ENCODE data around the gene HOXD10. TPM values are rescaled to one million over a fixed set of nuclear protein-coding genes. Genes with fewer than 3 reads are reported as not detected.

Gene HOXD10
- total and polyA plus RNA-seq, 2 of the 13 experiments (the other 11 are each of a cell fraction or from before 2014, with no cell fraction given), result not detected

GRCh38 chr2:176124947-176125771 lies 8.6 kb downstream of the HOXD10 start:
- WGBS (ENCODE audit: low lambda C conversion rate), result 0% methylated on average over 9 of the region's 9 CpGs
- intact Hi-C loops (cut with micrococcal nuclease; ENCODE audit: unreplicated experiment), result no loop called here
- Histone ChIP-seq H4K20me1 (ENCODE audit: insufficient read depth, low read length) (no peaks in the 10 kb centered on the region; the same call in 1 of the 2 replicates), H3K36me3 (replicated peaks in 1 of 2; ENCODE audit: control insufficient read depth in 1 of 2, insufficient read depth in 2 of 2, low read length in 2 of 2) (no peaks in the 10 kb centered on the region), H3K27ac (ENCODE audit: extremely low read length, insufficient read depth, low read length) (no peak overlapping the region), H3K4me2 (ENCODE audit: low read depth, low read length) (no peak overlapping the region), H3K9me3 (ENCODE audit: low read length) (no peaks in the 10 kb centered on the region), H3K9ac (ENCODE audit: insufficient read depth, low read depth, low read length) (no peak overlapping the region), H3K79me2 (ENCODE audit: insufficient read depth, low read length) (no peaks in the 10 kb centered on the region), H2AFZ (ENCODE audit: low read length) (no peak overlapping the region), H3K4me1 (ENCODE audit: insufficient read depth, low read length) (no peaks in the 10 kb centered on the region), H3K4me3 (replicated peaks in 1 of 3; ENCODE audit: insufficient read depth in 1 of 3, low read depth in 2 of 3, low read length in 3 of 3) (no peak overlapping the region), H3K27me3 (ENCODE audit: control insufficient read depth in 1 of 2, insufficient read depth in 2 of 2, low read length in 2 of 2) (peaks cover 18 to 86% of the 10 kb centered on the region in 2 experiments)
- POLR2A ChIA-PET, result no interaction called here
- FAIRE-seq, result no peak
- ATAC-seq, result peak; percentile 26
- no peak for DNase-seq (ENCODE audit: low spot score)
- CTCF ChIA-PET (ENCODE audit: low intra/inter-chr PET ratio, low total read pairs), result no interaction called here
- in situ Hi-C loops (cut with HindIII; ENCODE audit: extremely low pct_ligation_motif_present, low pct_unique_long_range_greater_than_20kb), result loop anchor here (5.0 kb wide), 4 partner anchors 427 to 1022 kb away; no protein-coding TSS in a partner anchor
- BruUV-seq (replicated peaks), result no TSS peak
- TF ChIP-seq RFX3 (CRISPR knock-in tag; IDR thresholded peaks at IDR 0.05) (no peak), ZNF142 (CRISPR knock-in tag; IDR thresholded peaks at IDR 0.05) (no peak), PBX3 (CRISPR knock-in tag; IDR thresholded peaks at IDR 0.05; ENCODE audit: borderline replicate concordance) (no peak), HNRNPH1 (optimal IDR thresholded peaks at IDR 0.05; ENCODE audit: low read depth, low read length) (no peak), ZNF883 (CRISPR knock-in tag; IDR thresholded peaks at IDR 0.05; ENCODE audit: not compliant biosample characterization) (no peak), FOXP1 (IDR thresholded peaks at IDR 0.05) (no peak), FOXP1 (CRISPR knock-in tag; IDR thresholded peaks at IDR 0.05) (no peak), AHDC1 (CRISPR knock-in tag; IDR thresholded peaks at IDR 0.05; ENCODE audit: borderline replicate concordance) (no peak), ZSCAN29 (CRISPR knock-in tag; conservative IDR thresholded peaks at IDR 0.05) (no peak), MAZ (IDR thresholded peaks at IDR 0.05; ENCODE audit: borderline replicate concordance, low read depth, low read length) (no peak), MAZ (CRISPR knock-in tag; IDR thresholded peaks at IDR 0.05; ENCODE audit: low read depth) (no peak)

Measured in HepG2 (cell line).